Glutamatergic neuron (in vitro differentiated cells): ENCODE measurements around the gene TANK. TPM values are rescaled to one million over a fixed set of nuclear protein-coding genes. Genes with fewer than 3 reads are reported as not detected.

Source experiments
- DNase-seq: peaks from one replicate; pipeline ENCODE4 v3.0.0; 2022
- H3K27ac Mint-ChIP-seq: one replicate; pipeline ENCODE4 v1.8.0; 2020; ENCODE audit warnings: mild to moderate bottlenecking, mixed read lengths, inconsistent platforms; ENCODE audit not compliant: unreplicated experiment
- H3K27me3 Mint-ChIP-seq: one replicate; pipeline ENCODE4 v1.8.0; 2020; ENCODE audit warnings: mild to moderate bottlenecking, moderate library complexity, mixed read lengths, inconsistent platforms; ENCODE audit not compliant: unreplicated experiment
- H3K36me3 Mint-ChIP-seq: one replicate; pipeline ENCODE4 v1.8.0; 2020; ENCODE audit warnings: mild to moderate bottlenecking, mixed read lengths, inconsistent platforms; ENCODE audit not compliant: unreplicated experiment
- H3K4me1 Mint-ChIP-seq: one replicate; pipeline ENCODE4 v1.8.0; 2020; ENCODE audit warnings: mild to moderate bottlenecking, low read depth, mixed read lengths, inconsistent platforms; ENCODE audit not compliant: unreplicated experiment
- H3K4me3 Mint-ChIP-seq: one replicate; pipeline ENCODE4 v1.8.0; 2020; ENCODE audit warnings: mild to moderate bottlenecking, mixed read lengths, inconsistent platforms; ENCODE audit not compliant: unreplicated experiment
- H3K9me3 Mint-ChIP-seq: one replicate; pipeline ENCODE4 v1.8.0; 2020; ENCODE audit warnings: mild to moderate bottlenecking, moderate library complexity, mixed read lengths, inconsistent platforms; ENCODE audit not compliant: unreplicated experiment
- CTCF ChIP-seq: fragments of 200-600 bp; sonication (generic); IDR thresholded peaks from one replicate; pipeline ENCODE4 v1.5.0; 2021; ENCODE audit not compliant: partially characterized antibody, unreplicated experiment
- total RNA-seq: library from RNA; stranded (reverse); fragmentation: NEBNext Ultra II Directional; extraction: Animal tissue kit (Norgen Biotek cat#: 25700); gene quantifications from one replicate; pipeline ENCODE4 v1.2.1, GENCODE V29; 2021; ENCODE audit not compliant: unreplicated experiment

Gene TANK
- total RNA-seq, 1 donor from 2014 or later, result 45.9 TPM

- Mint-ChIP-seq H3K27me3 (no peaks in the 10 kb centered on the region), H3K27ac (no peak overlapping the region), H3K9me3 (no peaks in the 10 kb centered on the region), H3K4me3 (no peak overlapping the region), H3K36me3 (no peaks in the 10 kb centered on the region), H3K4me1 (peaks cover 3% of the 10 kb centered on the region)
- no peak for DNase-seq
- no peak for TF ChIP-seq CTCF
Measured at GRCh38 chr2:161133366-161133765, 26.9 kb upstream of the TANK start.

GRCh38 chr2:161134547-161135518, 25.4 kb upstream of the TANK start:
- Mint-ChIP-seq H3K27me3 (no peaks in the 10 kb centered on the region), H3K9me3 (no peaks in the 10 kb centered on the region), H3K4me1 (peaks cover 3% of the 10 kb centered on the region), H3K27ac (no peak overlapping the region), H3K4me3 (no peak overlapping the region), H3K36me3 (no peaks in the 10 kb centered on the region)
- DNase-seq, result no peak
- TF ChIP-seq CTCF, result no peak

- no peak for DNase-seq
- Mint-ChIP-seq H3K4me3 (no peak overlapping the region), H3K27me3 (no peaks in the 10 kb centered on the region), H3K4me1 (peaks cover 3% of the 10 kb centered on the region), H3K27ac (no peak overlapping the region), H3K9me3 (no peaks in the 10 kb centered on the region), H3K36me3 (no peaks in the 10 kb centered on the region)
- TF ChIP-seq CTCF, result no peak
Measured at GRCh38 chr2:161135951-161136593, 24.2 kb upstream of the TANK start.

- H3K4me1 Mint-ChIP-seq, result peaks cover 3% of the 10 kb centered on the region
- no peaks in the 10 kb centered on the region for H3K27me3 Mint-ChIP-seq
- H3K4me3 Mint-ChIP-seq, result no peak overlapping the region
- no peak for TF ChIP-seq CTCF
- H3K27ac Mint-ChIP-seq, result no peak overlapping the region
- H3K9me3 Mint-ChIP-seq, result no peaks in the 10 kb centered on the region
- H3K36me3 Mint-ChIP-seq, result no peaks in the 10 kb centered on the region
- no peak for DNase-seq
Measured at GRCh38 chr2:161136696-161137324, 23.4 kb upstream of the TANK start.
